OCI-LY7 (cell line): Measurements from ENCODE around the gene TMC1. TPM values are rescaled to one million over a fixed set of nuclear protein-coding genes. Genes with fewer than 3 reads are reported as not detected.

ENCODE experiments used
- BruUV-seq: library from RNA; stranded (reverse); fragments of 400-500 nt; replicated peaks from 2 replicates; lab custom pipeline; 2021; lab: Mats Ljungman, UMichigan
- CTCF ChIA-PET: fragments of 300-600 bp; sonication (Branson Sonifier 250); formaldehyde crosslinking; loops from one replicate; lab custom pipeline; 2022; ENCODE audit warnings: antibody characterized with exemption; ENCODE audit not compliant: unreplicated experiment; lab: Charles Lee
- POLR2A ChIA-PET: fragments of 300-600 bp; sonication (Branson Sonifier 250); formaldehyde crosslinking; loops from one replicate; lab custom pipeline; 2022; ENCODE audit warnings: antibody characterized with exemption; lab: Charles Lee
- DNase-seq: peaks from one replicate; pipeline ENCODE4 v3.0.0-alpha.2; 2015; ENCODE audit warnings: low spot score
- H2AFZ ChIP-seq: fragments of 200-600 bp; sonication (generic), shearing (Covaris generic); 2 replicates; pipeline ENCODE4 v1.6.1; 2014; ENCODE audit warnings: mild to moderate bottlenecking, antibody characterized with exemption, low read length, moderate library complexity
- H3K27ac ChIP-seq: fragments of 200-600 bp; sonication (generic); 2 replicates; pipeline ENCODE4 v1.5.1; 2014; ENCODE audit warnings: mixed run types, low read depth, mild to moderate bottlenecking, moderate library complexity, low read length, inconsistent platforms; ENCODE audit not compliant: poor library complexity, severe bottlenecking
- H3K36me3 ChIP-seq: fragments of 200-600 bp; sonication (generic); 2 replicates; pipeline ENCODE4 v1.6.1; 2014; ENCODE audit warnings: mild to moderate bottlenecking, antibody characterized with exemption, low read length, moderate library complexity, mixed read lengths; ENCODE audit not compliant: insufficient read depth
- H3K4me1 ChIP-seq: fragments of 200-600 bp; sonication (generic); 2 replicates; pipeline ENCODE4 v1.5.1; 2014; ENCODE audit warnings: mild to moderate bottlenecking, low read length; ENCODE audit not compliant: insufficient read depth, poor library complexity, severe bottlenecking
- H3K4me2 ChIP-seq: fragments of 200-600 bp; sonication (generic); 2 replicates; pipeline ENCODE4 v1.6.1; 2014; ENCODE audit warnings: mild to moderate bottlenecking, low read length
- H3K4me3 ChIP-seq: fragments of 200-600 bp; sonication (generic); 2 replicates; pipeline ENCODE4 v1.5.1; 2014; ENCODE audit warnings: mild to moderate bottlenecking, low read depth, low read length; ENCODE audit not compliant: poor library complexity, severe bottlenecking
- H3K79me2 ChIP-seq: fragments of 200-600 bp; sonication (generic); 2 replicates; pipeline ENCODE4 v1.6.1; 2016; ENCODE audit warnings: low read depth, mild to moderate bottlenecking, low read length, moderate library complexity, mixed read lengths; ENCODE audit not compliant: insufficient read depth
- H3K9me2 ChIP-seq: fragments of 200-600 bp; sonication (generic); 2 replicates; pipeline ENCODE4 v1.6.1; 2016; ENCODE audit warnings: mild to moderate bottlenecking, low read length, mixed read lengths; ENCODE audit not compliant: insufficient read depth
- H3K9me3 ChIP-seq: fragments of 200-600 bp; sonication (generic); 2 replicates; pipeline ENCODE4 v1.6.1; 2014; ENCODE audit warnings: mild to moderate bottlenecking, mixed run types, low read length, mixed read lengths
- H4K20me1 ChIP-seq: fragments of 200-600 bp; sonication (generic); 2 replicates; pipeline ENCODE4 v1.6.1; 2014; ENCODE audit warnings: mild to moderate bottlenecking, antibody characterized with exemption, low read length, moderate library complexity, mixed read lengths; ENCODE audit not compliant: insufficient read depth
- CTCF ChIP-seq: fragments of 200-600 bp; sonication (generic); conservative IDR thresholded peaks from 2 replicates; pipeline ENCODE4 v1.5.1; 2014; ENCODE audit warnings: mild to moderate bottlenecking, antibody characterized with exemption, low read length, moderate library complexity, mixed read lengths
- EZH2phosphoT487 ChIP-seq: fragments of 200-600 bp; sonication (generic); IDR thresholded peaks from 2 replicates; pipeline ENCODE4 v1.6.1; 2018; ENCODE audit warnings: low read depth, borderline replicate concordance, mild to moderate bottlenecking, mixed run types, antibody characterized with exemption, low read length, moderate library complexity, mixed read lengths
- intact Hi-C: fragments of 100-400 bp; cut with micrococcal nuclease; formaldehyde crosslinking; loops from one replicate; pipeline ENCODE4 v1.10.0; 2022; ENCODE audit not compliant: unreplicated experiment
- total RNA-seq, 2 experiments: library from RNA; depleted of rRNA in 1 of 2; stranded (reverse); fragments of >200 nt in 1 of 2; shearing (Covaris generic) in 1 of 2; gene quantifications; 2 replicates each; pipeline ENCODE4 v1.2.3, GENCODE V29; 2014 to 2022

The TMC1 gene
- total RNA-seq, 2 experiments from 2014 or later: not detected

- Histone ChIP-seq H2AFZ (no peak overlapping the region), H4K20me1 (no peaks in the 10 kb centered on the region), H3K4me2 (no peak overlapping the region), H3K4me3 (no peak overlapping the region), H3K4me1 (no peaks in the 10 kb centered on the region), H3K36me3 (no peaks in the 10 kb centered on the region), H3K27ac (no peak overlapping the region), H3K79me2 (no peaks in the 10 kb centered on the region), H3K9me3 (no peaks in the 10 kb centered on the region), H3K9me2 (no peaks in the 10 kb centered on the region)
- intact Hi-C loops: no loop called here
- no peak for TF ChIP-seq CTCF
- no peak for TF ChIP-seq EZH2phosphoT487
- POLR2A ChIA-PET: no interaction called here
- no TSS peak for BruUV-seq
- DNase-seq: no peak
- CTCF ChIA-PET: no interaction called here
Observed at GRCh38 chr9:72646061-72646460, 124.7 kb downstream of the TMC1 start.

GRCh38 chr9:72648324-72649126 is 127.1 kb downstream of the TMC1 start:
- Histone ChIP-seq H4K20me1 (no peaks in the 10 kb centered on the region), H3K9me2 (no peaks in the 10 kb centered on the region), H2AFZ (no peak overlapping the region), H3K36me3 (no peaks in the 10 kb centered on the region), H3K4me1 (no peaks in the 10 kb centered on the region), H3K27ac (no peak overlapping the region), H3K79me2 (no peaks in the 10 kb centered on the region), H3K4me2 (no peak overlapping the region), H3K9me3 (no peaks in the 10 kb centered on the region), H3K4me3 (no peak overlapping the region)
- no peak for TF ChIP-seq CTCF
- TF ChIP-seq EZH2phosphoT487: no peak
- ChIA-PET POLR2A (no interaction called here), CTCF (no interaction called here)
- DNase-seq: no peak
- intact Hi-C loops: no loop called here
- no TSS peak for BruUV-seq

GRCh38 chr9:72649127-72649442 is 127.7 kb downstream of the TMC1 start:
- no TSS peak for BruUV-seq
- no peak for DNase-seq
- Histone ChIP-seq H2AFZ (no peak overlapping the region), H3K4me1 (no peaks in the 10 kb centered on the region), H3K9me2 (no peaks in the 10 kb centered on the region), H3K36me3 (no peaks in the 10 kb centered on the region), H4K20me1 (no peaks in the 10 kb centered on the region), H3K79me2 (no peaks in the 10 kb centered on the region), H3K4me3 (no peak overlapping the region), H3K9me3 (no peaks in the 10 kb centered on the region), H3K4me2 (no peak overlapping the region), H3K27ac (no peak overlapping the region)
- intact Hi-C loops: no loop called here
- ChIA-PET POLR2A (no interaction called here), CTCF (no interaction called here)
- no peak for TF ChIP-seq EZH2phosphoT487
- no peak for TF ChIP-seq CTCF
